Choroid plexus epithelial cell (primary cell): ENCODE measurements around the gene DDO.

Experiments
- DNase-seq: peaks from one replicate; pipeline ENCODE4 v3.0.0-alpha.2; 2010; ENCODE audit warnings: low read depth
- H3K4me3 ChIP-seq: 2 replicates; pipeline ENCODE4 v1.5.1; 2011; ENCODE audit warnings: low read depth, mild to moderate bottlenecking, control low read depth, low read length, moderate library complexity
- TF ChIP-seq, protein P1 (sequence below): conservative IDR thresholded peaks from 2 replicates; pipeline ENCODE4 v1.5.1; 2011; ENCODE audit warnings: low read depth, mild to moderate bottlenecking, control low read depth, inconsistent platforms, low read length, moderate library complexity

DDO gene

GRCh38 chr6:110434961-110435602 lies 19.7 kb upstream of the DDO start:
- no peak overlapping the region for H3K4me3 ChIP-seq
- TF ChIP-seq, protein P1, sequence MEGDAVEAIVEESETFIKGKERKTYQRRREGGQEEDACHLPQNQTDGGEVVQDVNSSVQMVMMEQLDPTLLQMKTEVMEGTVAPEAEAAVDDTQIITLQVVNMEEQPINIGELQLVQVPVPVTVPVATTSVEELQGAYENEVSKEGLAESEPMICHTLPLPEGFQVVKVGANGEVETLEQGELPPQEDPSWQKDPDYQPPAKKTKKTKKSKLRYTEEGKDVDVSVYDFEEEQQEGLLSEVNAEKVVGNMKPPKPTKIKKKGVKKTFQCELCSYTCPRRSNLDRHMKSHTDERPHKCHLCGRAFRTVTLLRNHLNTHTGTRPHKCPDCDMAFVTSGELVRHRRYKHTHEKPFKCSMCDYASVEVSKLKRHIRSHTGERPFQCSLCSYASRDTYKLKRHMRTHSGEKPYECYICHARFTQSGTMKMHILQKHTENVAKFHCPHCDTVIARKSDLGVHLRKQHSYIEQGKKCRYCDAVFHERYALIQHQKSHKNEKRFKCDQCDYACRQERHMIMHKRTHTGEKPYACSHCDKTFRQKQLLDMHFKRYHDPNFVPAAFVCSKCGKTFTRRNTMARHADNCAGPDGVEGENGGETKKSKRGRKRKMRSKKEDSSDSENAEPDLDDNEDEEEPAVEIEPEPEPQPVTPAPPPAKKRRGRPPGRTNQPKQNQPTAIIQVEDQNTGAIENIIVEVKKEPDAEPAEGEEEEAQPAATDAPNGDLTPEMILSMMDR: no peak
- DNase-seq: no peak

DNA sequence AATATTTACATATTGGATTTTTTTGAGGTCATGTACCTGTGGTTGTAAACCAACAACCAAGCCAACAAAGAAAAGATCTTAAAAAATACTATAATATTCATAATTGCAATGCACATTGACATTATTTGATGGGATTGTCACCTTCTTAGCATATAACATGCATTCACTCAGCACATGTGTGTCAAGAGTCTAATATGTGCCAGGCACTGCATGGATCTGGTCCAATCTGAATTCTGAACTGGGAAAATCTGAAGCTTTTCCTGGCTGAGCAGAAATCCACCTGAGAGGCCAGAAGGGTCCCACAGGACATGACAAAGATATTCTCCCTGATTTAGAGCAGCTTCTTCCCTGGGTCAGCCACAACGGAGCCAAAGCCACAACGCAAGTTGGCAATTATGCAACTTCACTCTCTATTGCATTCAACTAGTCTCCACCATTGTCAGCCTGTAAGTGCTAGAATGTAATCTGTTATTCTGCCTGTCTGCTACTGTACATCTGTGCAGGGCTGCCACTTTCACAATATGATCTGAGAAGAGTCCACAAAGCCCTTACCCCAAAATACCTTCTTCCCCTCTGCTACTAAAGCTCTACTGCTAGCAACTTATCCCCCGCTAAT lies 17.0 kb upstream of the DDO start:
- no peak overlapping the region for H3K4me3 ChIP-seq
- TF ChIP-seq, protein P1: no peak
- DNase-seq: no peak

GRCh38 chr6:110430741-110431140 lies 15.4 kb upstream of the DDO start:
- no peak overlapping the region for H3K4me3 ChIP-seq
- TF ChIP-seq, protein P1: no peak
- DNase-seq: no peak

DNA sequence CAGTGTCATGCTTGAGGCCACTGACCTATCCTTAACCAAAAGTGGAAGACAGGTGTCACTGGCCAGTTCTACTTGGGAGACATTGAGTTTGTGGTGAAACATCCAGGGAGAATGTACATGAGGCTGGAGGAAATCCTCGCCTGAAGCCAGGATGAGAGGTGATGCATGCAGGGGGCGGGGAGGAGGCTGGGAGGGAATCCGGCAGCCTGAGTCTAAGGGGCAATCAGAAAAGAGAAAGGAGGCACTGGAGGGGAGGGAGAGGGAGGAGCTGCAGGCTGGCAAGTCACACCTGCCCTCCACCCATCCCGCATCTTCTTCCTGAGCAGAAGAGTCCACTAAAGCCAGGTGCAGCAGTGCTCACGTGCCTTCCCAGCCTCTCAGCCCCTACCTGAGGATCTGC lies 14.9 kb upstream of the DDO start:
- no peak for DNase-seq
- TF ChIP-seq, protein P1: no peak
- no peak overlapping the region for H3K4me3 ChIP-seq

DNA sequence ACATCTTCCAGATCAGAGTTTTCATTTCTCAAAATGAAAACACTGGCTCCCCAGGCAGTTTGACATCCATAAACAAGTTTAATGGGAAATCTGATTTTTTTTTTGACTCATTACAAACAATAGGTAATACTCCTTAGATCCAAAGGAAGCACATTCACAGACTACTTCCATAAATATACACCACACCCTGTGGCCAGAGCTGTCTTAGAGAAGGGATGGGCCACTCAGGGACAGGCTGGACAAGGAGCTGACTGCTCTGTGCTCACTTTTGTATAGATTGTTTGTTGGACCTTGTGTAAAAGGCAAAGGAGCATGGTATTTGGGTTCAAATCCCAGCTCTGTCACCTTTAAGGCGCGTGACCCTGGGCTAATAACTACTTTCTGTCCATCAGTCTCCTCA lies 12.8 kb upstream of the DDO start:
- TF ChIP-seq, protein P1: no peak
- no peak overlapping the region for H3K4me3 ChIP-seq
- no peak for DNase-seq

- no peak for DNase-seq
- TF ChIP-seq, protein P1: no peak
- H3K4me3 ChIP-seq: no peak overlapping the region
Measured at GRCh38 chr6:110425816-110426215, 10.4 kb upstream of the DDO start.

- TF ChIP-seq, protein P1: no peak
- no peak overlapping the region for H3K4me3 ChIP-seq
- DNase-seq: no peak
Measured at GRCh38 chr6:110422444-110422822, 7.1 kb upstream of the DDO start.
